NCI-H2107 treated with DMSO at 0.1 percent for 48 hours (cell line): ENCODE measurements around the gene C21orf58.
"Not testable (repeated sequence)": the region's sequence is repeated elsewhere in the genome, so short reads cannot be mapped to it uniquely, and the experiment has no call there.

Experiments used
- DNase-seq: peaks from one replicate; lab custom pipeline; 2025; ENCODE audit not compliant: unreplicated experiment; lab: John Stamatoyannopoulos, UW

C21orf58 gene

DNA sequence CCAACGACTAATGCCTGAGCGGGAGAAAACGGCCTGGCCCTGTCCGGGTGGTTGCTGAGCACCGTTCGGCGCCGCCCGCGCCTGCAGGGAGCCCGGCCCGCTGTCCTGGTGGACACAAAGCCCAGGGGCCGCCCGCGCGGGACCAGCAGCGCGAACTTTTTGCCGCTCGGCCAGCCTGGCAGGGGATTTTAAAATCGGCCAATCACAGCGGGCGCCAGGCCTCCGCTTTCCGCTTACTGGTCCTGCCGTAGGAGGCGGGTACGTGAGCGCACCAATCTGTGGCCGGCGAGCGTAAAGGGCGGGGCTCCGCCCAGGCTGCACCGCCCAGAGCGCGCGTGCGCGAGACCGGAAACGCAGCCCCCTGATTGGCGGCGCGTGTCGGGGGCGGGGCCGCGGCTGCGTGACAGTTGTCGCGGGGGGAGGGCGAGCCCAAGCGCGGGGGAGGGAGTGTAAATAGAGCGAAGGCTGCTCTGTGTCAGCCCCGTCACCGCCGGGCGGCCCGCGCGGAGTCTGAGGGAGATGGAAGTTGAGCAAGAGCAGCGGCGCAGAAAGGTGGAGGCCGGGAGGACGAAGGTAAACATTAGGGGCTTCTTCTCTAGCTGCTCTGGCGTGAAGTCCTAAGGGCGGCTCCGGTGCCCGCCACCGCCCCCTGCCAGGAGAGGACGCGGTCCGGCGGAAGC lies at the start of gene C21orf58, which contains the start of gene PCNT:
C21orf58 (minus strand) TSS at position 161 of the 680 bp plus-strand sequence. CDS start 1,132 bp downstream, outside the sequence.
PCNT (plus strand) TSS at position 447 of the 680 bp plus-strand sequence; CDS start at position 520, 73 bp downstream.
- DNase-seq: peak; percentile 94

DNA sequence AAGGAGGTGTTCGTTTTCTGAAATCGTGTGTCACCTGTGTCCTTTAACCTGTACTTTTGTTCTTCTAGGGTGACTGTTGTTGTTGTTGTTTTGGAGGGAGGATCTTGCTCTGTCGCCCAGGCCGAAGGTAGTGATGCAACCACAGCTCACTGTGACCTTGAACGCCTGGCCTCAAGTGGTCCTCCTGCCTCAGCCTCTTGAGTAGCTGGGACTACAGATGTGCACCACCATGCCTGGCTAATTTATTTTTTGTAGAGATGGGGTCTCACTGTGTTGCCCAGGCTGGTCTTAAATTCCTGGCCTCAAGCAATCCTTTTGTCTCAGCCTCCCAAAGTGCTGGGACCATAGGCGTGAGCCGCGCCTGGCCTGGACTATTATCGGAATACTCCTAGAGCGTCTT lies 49.3 kb upstream of the C21orf58 start:
- not testable (repeated sequence) for DNase-seq

DNA sequence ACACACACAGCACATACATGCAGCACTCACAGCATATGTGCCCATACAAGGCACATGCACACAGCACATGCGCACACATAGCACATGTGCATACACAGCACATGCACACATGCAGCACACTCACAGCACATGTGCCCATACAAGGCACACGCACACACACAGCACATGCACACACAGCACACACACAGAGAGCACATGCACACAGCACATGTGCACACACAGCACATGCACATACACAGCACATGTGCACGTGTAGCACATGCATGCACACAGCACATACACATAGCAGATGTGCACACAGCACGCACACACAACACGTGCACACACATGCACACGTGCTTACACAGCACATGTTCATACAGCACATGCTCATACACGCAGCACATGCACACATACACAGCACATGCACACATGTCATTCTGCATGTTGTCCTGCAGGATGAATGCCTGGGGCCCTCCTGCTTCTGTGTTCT lies 48.4 kb upstream of the C21orf58 start:
- no peak for DNase-seq

DNA sequence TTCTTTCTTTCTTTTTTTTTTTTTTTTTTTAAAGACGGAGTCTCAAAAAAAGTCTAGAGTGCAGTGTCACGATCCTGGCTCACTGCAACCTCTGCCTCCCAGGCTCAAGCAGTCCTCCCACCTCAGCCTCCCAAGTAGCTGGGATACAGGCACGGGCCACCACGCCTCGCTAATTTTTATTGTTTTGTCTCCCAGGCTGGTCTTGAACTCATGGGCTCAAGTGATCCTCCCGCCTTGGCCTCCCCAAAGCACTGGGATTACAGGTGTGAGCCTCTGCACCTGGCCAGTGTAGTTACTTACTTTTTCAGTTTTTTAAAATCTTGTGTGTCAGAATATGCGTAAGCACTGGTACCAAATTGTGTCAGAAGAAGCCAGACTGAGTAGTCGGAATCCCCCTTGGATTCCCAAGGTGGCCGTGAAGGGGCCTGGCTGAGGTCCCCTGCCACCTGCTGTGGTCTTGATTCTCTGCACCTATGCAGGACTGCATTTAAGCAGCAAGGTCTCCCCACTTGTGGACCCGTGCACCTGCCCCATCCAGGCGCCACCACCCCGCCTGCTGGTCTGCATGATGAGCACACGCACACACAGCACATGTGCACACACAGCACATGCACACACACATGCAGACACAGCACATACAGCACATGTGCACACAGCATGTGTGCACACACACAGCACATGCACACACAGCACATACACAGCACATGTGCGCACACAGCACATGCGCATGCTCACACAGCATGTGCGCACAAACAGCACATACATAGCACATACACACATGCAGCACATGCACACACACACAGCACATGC lies 47.7 kb upstream of the C21orf58 start:
- DNase-seq: no peak

DNA sequence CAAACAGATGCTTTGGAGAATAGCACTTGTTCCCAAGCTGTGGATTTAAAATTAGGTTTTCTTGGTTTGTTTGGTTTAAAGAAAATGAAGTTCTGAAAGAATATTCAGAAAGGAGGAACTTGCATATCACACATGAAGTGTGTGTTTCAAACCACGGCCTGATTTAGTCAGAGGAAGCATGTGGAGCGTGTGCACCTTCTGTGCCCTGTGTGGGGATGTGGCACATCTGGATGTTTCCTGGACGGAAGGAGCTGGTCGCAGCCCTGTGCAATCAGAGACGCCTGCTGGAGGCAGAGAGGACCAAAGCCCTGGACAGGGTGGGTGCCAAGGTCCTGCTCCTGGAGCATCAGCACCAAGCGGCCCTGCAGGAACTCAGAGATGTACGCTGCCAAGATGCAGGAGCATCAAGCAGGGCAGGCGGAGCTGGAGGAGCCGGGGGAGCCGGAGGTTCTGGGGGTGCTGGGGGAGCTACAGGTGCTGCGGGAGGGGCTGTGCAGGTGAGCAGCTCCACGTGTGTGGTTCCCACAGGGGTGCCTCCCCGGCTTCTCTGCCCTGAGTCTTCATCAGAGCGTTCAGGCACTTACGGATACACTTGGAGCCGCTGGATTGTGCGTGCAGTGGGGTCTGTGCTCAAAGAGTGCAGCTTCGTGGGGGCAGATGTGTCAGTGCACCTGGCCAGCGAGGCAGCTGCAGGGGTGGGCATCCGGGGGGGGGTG lies 46.0 kb upstream of the C21orf58 start:
- DNase-seq: no peak

DNA sequence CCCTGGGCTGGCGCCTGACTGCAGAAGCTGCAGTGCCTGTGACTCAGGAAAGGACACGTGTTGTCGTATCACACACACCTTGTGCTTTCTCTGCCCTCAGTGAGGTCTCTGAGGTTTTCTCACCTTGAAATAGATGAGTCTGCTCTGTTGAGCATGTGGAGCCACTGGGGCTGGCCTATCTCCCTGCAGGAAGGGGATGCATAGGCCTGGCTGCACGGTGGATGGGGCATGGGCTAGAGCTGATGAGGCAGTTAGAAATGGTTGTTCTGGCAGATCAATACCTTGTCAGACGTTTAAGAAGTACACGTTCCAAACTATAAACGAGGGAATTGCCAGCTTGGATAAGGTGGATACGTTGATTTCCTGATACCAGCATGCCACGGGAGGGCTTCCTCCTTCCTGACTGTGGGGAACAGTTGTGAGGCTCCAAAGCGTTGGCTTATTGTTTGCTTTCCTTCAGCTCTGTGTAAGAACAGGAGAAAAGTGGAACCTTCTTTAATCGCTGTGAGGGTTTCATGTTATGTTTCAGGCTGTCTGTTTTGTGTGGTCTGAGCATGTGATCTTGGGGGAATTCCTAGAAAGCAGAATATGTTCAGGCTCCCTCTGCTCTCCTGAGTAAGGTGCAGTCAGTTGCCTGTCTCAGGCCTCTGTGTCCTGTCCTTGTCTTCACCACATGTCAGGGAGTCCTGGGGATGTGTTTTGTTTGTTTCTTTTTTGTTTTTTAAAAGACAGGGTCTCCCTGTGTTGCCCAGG lies 45.0 kb upstream of the C21orf58 start:
- DNase-seq: no peak

DNA sequence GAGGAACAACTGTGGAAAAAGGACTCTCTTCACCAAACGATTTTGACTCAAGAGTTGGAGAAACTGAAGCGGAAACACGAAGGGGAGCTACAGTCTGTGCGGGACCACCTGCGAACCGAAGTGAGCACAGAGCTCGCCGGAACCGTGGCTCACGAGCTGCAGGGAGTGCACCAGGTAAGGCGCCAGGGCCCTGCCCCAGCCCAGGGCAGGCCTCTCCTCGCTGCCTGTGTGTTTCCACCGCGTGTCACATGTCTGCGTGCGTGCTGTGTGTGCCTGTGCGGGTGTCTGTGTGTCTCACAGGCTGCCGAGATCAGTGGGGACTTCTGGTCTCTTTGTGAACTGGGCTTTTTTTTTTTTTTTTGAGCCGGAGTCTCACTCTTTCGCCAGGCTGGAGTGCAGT lies 43.3 kb upstream of the C21orf58 start:
- DNase-seq: no peak

DNA sequence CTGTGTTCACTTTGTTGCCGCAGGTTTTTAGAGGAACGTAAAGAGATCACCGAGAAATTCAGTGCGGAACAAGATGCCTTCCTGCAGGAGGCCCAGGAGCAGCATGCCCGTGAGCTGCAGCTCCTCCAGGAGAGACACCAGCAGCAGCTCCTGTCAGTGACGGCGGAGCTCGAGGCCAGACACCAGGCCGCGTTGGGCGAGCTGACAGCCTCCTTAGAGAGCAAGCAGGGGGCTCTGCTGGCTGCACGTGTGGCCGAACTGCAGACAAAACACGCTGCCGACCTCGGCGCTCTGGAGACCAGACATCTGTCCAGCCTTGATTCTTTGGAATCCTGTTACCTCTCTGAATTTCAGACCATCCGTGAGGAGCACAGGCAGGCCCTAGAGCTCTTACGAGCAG lies 42.9 kb upstream of the C21orf58 start:
- DNase-seq: no peak

DNA sequence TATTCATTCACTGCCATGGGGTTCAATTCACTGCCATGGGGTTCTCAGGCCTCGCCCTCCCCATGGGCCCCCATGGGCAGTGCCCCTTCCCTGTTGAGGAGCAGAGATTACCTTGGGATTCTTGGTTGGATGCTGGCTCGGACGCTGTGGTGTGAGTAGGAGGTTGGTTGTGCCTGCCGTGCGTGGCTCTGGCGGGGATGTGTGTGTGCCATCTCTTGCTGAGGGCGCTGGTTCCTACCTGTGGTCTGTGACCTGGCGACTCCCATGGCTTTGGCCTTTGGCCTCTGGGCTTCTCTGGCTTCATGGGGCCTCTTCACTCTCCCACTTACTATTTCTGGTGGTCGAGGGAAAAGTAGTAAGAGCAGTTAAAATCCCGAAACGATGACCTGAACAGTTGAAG lies 42.4 kb upstream of the C21orf58 start:
- no peak for DNase-seq

DNA sequence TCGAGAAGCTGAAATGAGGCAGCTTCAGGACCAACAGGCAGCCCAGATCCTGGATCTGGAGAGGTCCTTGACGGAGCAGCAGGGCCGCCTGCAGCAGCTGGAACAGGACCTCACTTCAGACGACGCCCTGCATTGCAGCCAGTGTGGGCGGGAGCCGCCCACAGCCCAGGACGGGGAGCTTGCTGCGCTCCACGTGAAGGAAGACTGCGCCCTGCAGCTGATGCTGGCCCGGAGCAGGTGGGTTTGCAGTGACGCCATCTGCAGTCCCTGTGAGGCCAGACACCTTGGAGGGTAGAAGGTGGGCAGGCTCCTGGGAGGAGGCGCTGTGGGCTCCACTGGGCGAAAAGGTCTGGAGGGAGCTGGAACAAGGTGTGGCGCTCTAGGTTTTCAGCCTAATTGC lies 40.0 kb upstream of the C21orf58 start:
- no peak for DNase-seq

DNA sequence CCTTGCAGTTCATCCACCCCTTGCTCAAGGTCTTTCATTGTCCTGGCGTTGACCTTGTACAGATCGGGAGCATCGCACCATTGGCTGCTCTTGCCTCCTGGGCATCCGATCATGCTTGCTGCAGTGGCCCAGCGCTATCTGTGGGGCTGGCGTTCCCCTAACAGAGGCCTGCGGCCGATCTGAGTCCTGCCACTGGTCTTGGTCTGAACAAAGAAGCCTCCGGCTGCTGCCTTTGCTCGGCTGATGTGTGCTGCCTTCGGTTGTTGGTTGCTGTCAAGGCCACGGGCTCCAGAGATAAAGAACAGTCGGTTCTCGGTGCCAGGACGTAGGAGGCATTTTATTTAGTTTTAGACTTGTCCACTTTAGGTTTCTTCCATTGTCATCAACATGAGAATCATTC lies 39.3 kb upstream of the C21orf58 start:
- no peak for DNase-seq

DNA sequence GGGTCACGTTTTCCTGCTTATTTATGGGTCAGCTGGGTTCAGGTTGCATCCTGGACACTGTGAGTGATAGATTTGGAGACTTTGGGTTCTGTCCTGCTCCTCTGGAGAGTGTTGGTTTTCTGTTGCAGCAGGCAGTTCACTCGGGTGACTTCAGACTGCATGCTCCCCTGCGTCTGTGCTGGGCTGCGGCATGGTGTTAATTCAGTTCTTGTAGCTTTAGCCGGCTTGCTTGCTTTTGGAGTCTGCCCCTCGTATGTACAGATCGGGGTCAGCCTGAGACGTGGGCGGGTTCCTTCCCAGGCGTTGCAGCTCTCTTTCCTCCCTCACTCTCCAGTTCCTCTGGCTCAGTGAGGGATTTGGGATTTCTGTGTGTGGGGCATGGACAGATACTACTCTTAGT lies 38.3 kb upstream of the C21orf58 start:
- no peak for DNase-seq

DNA sequence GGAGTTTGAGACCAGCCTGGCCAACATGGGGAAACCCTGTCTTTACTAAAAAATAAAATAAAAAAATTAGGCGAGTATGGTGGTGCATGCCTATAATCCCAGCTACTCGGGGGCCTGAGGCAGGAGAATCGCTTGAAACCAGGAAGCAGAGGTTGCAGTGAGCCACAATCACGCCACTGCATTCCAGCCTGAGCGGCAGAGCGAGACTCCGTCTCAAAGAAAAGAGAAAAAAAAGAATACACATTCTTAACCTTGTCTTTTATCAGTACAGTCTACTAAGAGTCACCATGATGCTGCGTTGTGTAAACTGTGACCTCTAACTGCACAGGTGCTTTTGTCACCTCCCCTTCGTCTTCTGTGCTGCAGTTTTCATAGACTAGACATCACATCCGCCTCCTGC lies 37.5 kb upstream of the C21orf58 start:
- no peak for DNase-seq

DNA sequence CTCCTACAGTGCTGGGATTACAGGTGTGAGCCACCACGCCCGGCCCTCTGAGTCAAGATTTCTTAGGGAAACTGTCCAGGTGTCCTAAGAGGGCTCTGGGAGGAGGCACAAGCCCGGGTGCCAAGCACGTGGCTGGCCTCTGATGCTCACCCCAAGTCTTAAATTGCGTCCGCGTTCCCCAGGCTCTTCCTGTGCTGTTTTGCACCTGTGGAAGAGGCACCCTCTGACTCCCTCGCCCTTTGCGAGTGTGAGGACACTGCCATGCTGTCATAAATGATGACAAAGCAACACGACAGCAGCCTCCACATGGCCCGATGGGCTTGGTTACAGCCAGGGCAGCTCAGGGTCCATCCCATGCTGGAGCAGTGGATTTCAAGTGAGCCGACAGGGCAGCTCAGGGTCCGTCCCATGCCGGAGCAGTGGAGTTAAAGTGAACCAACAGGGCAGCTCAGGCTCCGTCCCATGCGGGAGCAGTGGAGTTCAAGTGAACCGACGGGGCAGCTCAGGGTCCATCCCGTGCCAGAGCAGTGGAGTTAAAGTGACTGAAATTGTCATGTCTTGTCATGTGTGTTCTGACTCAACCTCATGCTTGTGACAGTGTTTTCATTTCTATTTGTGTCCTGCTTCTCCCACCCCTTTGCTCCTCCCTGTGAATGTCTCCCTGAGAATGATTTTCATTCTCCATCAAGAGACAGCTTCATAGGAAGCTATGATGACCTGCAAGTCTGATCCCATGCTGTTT lies 34.2 kb upstream of the C21orf58 start:
- no peak for DNase-seq

DNA sequence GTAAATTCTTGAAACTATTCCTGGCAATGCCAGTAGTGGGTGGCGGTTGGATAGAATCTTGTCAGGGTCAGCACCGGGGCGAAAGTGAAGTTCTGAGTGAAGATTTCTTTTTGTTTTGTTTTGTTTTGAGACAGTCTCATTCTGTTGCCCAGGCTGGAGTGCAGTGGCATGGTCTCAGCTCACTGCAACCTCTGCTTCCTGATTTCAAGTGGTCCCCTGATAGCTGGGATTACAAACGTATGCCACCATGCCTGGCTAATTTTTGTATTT lies 33.6 kb upstream of the C21orf58 start:
- DNase-seq: no peak

DNA sequence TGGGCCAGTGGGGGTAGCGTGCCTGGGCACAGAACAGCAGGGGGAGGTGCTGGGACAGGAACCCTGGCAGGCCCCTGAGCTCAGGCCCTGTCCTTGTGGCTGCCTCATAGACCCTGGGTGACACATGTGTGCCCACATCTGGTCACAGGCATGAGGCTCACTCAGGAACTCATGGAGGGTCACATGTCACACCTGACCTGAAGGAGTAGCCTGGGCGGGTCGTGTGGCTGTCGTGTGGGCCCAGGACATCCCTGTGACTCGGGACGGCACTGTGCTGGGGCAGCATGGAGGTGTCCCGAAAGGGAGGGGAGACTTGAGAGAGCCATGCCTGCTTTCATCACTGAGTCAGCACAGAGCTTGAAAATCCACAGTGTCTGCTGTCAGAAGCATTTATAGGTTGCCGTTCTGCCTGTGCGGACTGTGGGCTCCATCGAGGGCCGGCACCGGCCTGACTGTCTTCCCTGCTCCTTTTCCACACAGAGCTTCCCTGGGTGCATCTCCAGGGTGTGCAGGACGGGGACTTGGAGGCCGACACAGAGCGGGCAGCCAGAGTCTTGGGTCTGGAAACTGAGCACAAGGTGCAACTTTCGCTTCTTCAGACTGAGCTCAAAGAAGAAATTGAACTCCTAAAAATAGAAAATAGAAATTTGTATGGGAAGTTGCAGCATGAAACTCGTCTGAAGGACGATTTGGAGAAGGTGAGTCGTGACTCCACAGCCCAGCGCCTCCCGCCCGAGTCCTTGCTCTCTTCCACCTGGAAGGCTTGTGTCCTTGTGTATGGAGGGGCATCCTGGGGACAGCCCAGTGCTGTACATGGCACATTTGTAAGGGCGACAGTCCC lies 33.0 kb upstream of the C21orf58 start:
- no peak for DNase-seq

DNA sequence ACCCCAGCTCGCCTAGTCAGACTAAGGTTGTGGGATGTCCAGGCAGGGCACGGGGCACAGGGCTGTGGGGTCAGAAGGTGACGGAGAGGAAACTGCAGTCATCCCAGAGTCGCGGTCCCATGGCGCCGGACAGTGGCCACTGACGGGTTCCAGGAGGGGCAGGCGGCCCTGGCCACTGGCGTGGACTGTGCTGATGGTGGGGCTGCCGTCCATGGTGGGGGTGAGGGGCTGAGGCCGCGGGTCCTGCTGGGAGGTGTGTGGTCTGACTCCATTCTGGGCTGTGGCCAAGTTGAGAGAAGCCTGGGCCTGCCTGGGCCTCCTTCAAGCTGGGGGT lies 32.3 kb upstream of the C21orf58 start:
- no peak for DNase-seq

DNA sequence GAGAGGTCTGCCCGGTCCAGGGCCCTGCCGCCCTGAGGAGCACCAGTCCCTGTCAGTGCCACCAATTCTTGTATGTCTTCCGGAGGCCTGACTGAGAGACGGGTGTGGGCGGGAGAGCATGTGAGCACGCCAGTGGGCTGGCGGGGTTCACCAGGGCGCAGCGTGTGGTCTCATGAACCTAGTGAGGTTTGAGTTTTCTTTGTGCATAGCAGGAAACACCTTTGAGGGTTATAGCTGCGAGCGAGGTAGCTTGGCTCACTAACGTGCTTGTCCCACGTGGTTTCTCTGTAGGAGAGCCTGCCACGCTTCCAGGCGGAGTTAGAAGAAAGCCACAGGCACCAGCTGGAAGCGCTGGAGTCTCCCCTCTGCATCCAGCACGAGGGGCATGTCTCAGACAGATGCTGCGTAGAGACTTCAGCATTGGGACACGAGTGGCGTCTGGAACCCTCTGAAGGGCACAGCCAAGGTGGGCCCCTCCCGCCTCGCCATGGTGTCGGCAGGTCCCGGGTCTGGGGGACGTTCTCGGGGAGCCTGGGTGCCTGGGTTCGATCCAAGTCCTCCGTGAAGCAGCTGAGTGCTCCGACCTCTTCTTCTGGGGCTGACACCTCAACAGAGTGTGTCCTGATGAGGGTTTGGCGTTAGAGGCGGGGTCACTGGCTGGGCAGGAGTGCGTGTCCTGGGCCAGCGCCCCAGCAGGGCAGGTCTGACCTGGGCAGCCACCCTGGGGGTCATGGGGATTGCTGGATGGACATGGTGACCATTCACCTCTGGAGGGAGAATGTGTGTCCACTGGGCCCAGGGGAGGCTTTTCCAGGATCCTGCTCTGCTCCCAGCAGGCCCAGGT lies 31.7 kb upstream of the C21orf58 start:
- DNase-seq: no peak

DNA sequence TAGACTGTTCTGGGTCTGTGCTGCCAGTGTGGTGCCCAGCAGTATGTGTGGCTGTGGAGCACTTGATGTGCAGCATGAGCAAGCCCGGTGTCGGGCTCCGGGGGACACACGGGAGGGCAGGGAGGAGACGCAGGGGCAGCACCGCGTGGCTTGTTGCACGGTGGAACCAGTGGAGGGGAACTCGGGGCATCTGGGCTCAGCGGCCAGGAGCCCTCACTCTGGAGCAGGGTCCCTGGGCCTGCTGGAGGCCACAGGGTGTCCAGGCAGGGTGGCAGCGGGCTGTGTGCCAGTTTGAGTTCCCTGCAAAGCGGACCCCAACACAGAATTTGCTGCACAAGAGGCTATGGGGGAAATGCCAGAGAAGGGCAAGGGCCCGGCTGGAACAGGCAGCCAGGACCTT lies 30.8 kb upstream of the C21orf58 start:
- no peak for DNase-seq
